HG03565 (cell line): Measurements from ENCODE around the gene RFX5.
"Not testable (repeated sequence)": the region's sequence is repeated elsewhere in the genome, so short reads cannot be mapped to it uniquely, and the experiment has no call there.

Experiments
- ATAC-seq: cut with Tn5 transposase; IDR thresholded peaks from one replicate; pipeline ENCODE4 v1.9.1; 2021; ENCODE audit warnings: mild to moderate bottlenecking, moderate library complexity; ENCODE audit not compliant: unreplicated experiment

RFX5 gene

GRCh38 chr1:151346769-151347522 lies at the start of gene RFX5:
Gene RFX5, minus strand, starts transcription at chr1:151347252. Its CDS starts 932 bp downstream, at chr1:151346320.
- peak; percentile 89 for ATAC-seq

GRCh38 chr1:151396265-151396664 lies 49.2 kb upstream of the RFX5 start:
- not testable (repeated sequence) for ATAC-seq

GRCh38 chr1:151393583-151393982 lies 46.5 kb upstream of the RFX5 start:
- ATAC-seq = no peak

GRCh38 chr1:151391079-151391563 lies 44.1 kb upstream of the RFX5 start:
- ATAC-seq = no peak

- ATAC-seq = not testable (repeated sequence)
Observed at GRCh38 chr1:151390221-151391078, 43.4 kb upstream of the RFX5 start.

- ATAC-seq = no peak
Observed at GRCh38 chr1:151386002-151386401, 39.0 kb upstream of the RFX5 start.

- no peak for ATAC-seq
Observed at GRCh38 chr1:151384584-151384983, 37.5 kb upstream of the RFX5 start.

GRCh38 chr1:151377150-151377884 lies 30.3 kb upstream of the RFX5 start:
- ATAC-seq = no peak

- ATAC-seq = no peak
Observed at GRCh38 chr1:151373196-151373595, 26.1 kb upstream of the RFX5 start.

- ATAC-seq = no peak
Observed at GRCh38 chr1:151372058-151372934, 25.2 kb upstream of the RFX5 start, which contains the start of gene SELENBP1. Gene SELENBP1, minus strand, starts transcription at chr1:151372705. Its CDS starts 64 bp downstream, at chr1:151372641.

GRCh38 chr1:151371370-151372057 lies 24.5 kb upstream of the RFX5 start:
- no peak for ATAC-seq

- no peak for ATAC-seq
Observed at GRCh38 chr1:151370211-151370911, 23.3 kb upstream of the RFX5 start.

- ATAC-seq = no peak
Observed at GRCh38 chr1:151369621-151370048, 22.6 kb upstream of the RFX5 start.

GRCh38 chr1:151369302-151369610 lies 22.2 kb upstream of the RFX5 start:
- no peak for ATAC-seq

- no peak for ATAC-seq
Observed at GRCh38 chr1:151368393-151369301, 21.6 kb upstream of the RFX5 start.

- ATAC-seq = no peak
Observed at GRCh38 chr1:151367658-151368392, 20.8 kb upstream of the RFX5 start.

- ATAC-seq = no peak
Observed at GRCh38 chr1:151364996-151365395, 17.9 kb upstream of the RFX5 start.
